Measurements from ENCODE around the gene RPL6.
A peak's percentile ranks its signal among the peaks of the same experiment; 100 is the strongest.
"Not testable (repeated sequence)": the region's sequence is repeated elsewhere in the genome, so short reads cannot be mapped to it uniquely, and the experiment has no call there.

Gene RPL6

DNA sequence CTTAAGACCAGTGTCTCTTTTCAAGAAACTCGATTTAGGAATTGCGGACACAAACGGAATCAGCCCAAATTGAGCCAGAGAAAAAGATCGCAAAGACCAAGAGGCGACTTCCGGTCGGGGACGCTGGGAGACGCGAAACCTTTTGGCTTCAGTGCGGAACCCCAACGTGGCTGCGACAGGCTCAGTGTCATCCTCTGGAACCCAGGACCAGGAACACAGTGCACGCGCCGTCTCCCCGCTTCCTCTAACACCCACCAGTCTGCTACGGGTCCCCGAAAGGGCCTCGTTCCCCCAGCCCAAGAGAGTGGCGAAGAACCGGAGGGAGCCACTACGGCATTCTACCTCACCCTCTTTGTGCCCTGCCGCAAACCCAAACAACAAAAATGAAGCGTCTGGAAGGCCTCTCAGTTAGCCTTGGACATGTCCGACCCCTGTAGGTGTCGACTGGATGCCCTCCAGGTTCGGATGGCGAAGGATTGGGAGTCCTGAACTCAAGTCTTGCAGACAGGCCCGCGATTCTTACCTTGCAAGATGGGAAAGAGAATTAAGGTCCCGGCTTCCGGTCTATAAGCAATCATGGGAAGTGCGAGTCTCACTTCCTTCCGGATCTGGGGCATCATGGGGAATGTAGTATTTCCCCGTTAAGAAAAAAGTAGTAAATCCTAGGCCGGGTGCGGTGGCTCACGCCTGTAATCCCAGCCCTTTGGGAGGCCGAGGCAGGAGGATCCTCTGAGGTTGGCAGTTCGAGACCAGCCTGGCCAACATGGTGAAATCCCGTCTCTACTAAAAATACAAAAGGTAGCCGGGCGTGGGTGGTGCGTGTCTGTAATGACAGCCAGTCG lies at the start of gene RPL6:
RPL6 (minus strand) TSS at position 542 of the 842 bp plus-strand sequence. CDS start 949 bp downstream, outside the sequence.
- peak; percentile 80 for DNase-seq

- DNase-seq = no peak
Observed at GRCh38 chr12:112458751-112459150, 49.3 kb upstream of the RPL6 start.

DNA sequence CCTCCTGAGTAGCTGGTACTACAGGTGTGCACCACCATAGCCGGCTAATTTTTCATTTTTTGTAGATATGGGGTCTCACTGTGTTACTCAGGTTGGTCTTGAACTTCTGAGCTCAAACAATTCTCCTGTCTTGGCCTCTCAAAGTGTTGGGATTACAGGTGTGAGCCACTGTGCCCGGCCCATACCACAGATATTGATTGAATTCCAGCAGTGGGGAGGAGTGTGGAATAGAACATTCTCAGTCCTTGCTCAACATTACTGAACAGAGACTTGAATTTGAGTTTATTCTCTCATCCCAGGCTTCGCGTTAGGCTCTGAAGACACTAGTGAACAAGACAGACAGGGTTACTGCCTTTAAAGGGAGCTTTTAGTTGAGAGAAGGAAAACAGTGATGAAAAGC lies 48.9 kb upstream of the RPL6 start:
- DNase-seq = no peak

GRCh38 chr12:112457142-112457541 lies 47.7 kb upstream of the RPL6 start:
- DNase-seq = not testable (repeated sequence)

GRCh38 chr12:112456029-112456428 lies 46.6 kb upstream of the RPL6 start:
- no peak for DNase-seq

- no peak for DNase-seq
Observed at GRCh38 chr12:112450725-112451124, 41.3 kb upstream of the RPL6 start.

DNA sequence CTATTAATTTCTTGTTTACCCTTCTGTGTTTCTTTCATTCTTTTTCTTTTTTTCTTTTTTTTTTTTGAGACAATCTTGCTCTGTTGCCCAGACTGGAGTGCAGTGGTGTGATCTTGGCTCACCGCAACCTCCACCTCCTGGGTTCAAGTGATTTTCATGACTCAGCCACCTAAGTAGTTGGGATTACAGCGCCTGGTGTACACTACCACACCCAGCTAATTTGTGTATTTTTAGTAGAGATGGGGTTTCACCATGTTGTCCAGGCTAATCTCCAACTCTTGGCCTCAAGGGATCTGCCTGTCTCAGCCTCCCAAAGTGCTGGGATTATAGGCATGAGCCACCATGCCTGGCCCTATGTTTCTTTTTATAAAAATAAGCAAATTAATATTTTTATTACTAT lies 38.8 kb upstream of the RPL6 start:
- DNase-seq = not testable (repeated sequence)

GRCh38 chr12:112447106-112447505 lies 37.7 kb upstream of the RPL6 start:
- DNase-seq = no peak

DNA sequence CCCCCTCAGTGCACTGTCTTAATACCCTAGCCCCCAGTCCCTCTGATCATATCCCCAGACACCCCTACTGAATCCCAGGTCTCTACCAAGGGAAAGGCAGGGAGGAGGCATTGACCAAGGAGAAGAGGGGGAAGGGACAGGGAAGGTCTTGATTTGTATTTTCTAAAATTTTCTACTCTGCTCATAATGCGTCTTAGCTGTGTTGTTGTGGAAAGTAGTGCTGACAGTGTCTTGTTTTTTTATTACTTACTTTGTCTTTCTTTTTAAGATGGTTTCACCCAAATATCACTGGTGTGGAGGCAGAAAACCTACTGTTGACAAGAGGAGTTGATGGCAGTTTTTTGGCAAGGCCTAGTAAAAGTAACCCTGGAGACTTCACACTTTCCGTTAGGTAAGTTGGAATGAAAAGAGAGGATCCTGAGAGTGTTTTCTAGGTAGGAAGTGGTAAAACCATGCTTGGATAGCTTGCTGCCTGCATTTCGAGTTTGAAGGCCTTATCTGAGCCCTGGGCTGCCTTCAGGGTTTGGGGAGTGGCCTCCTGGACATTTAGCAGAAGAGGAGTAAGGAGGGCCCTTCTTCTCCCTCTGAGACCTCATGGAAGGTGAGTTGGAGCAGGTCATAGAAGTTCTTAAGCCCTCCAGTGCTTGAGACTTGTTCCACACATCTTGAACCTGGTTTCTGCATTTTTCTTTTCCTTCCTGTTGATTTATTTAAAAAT lies 36.8 kb upstream of the RPL6 start:
- DNase-seq = no peak

GRCh38 chr12:112443916-112444315 lies 34.5 kb upstream of the RPL6 start:
- no peak for DNase-seq

GRCh38 chr12:112440653-112441052 lies 31.2 kb upstream of the RPL6 start:
- DNase-seq = not testable (repeated sequence)

DNA sequence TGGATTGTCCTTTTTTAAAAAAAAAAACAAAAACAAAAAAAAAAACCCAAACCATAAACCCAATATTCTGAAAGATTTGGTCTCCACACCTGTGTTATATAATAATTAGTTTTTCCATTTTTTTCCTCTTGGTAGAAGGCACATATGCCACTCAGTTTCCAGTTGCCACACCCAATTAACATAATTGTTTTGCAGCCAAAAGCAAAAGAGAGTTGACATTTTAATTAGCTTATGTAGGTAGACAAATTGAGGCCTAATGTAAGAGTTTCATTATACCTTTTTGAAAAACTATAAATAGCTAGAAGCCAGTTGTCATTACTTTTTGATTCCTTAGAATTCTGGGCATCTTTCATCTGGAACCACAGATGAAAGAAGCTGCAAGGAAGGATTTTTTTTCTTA lies 30.4 kb upstream of the RPL6 start:
- DNase-seq = no peak

DNA sequence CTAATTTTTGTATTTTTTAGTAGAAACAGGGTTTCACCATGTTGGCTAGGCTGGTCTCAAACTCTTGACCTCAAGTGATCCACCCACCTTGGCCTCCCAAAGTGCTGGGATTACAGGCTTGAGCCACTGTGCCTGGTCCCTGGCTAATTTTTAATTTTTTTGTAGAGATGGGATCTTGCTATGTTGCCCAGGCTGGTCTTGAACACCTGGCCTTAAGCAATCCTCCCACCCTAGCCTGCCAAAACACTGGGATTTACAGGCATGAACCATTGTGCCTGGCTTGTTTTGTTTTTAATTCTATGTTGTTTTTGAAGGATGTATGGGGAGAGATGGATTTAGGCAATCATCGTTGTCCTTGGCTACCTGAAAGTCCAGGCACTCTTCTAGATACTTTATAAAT lies 29.2 kb upstream of the RPL6 start:
- DNase-seq = not testable (repeated sequence)

DNA sequence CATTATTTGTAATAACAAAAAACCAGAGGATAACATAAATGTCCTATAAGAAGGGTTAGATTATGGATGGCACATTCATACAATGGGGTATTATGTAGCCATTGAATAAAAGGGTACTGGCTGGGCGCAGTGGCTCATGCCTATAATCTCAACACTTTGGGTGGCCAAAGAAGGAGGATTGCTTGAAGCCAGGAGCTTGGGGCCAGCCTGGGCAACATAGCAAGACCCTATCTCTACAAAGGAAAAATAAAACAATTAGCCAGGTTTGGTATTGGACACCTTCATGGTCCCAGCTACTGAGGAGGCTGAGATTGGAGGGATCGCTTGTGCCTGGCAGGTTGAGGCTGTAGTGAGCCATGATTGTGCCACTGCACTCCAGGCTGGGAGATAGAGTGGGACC lies 24.1 kb upstream of the RPL6 start:
- DNase-seq = no peak

DNA sequence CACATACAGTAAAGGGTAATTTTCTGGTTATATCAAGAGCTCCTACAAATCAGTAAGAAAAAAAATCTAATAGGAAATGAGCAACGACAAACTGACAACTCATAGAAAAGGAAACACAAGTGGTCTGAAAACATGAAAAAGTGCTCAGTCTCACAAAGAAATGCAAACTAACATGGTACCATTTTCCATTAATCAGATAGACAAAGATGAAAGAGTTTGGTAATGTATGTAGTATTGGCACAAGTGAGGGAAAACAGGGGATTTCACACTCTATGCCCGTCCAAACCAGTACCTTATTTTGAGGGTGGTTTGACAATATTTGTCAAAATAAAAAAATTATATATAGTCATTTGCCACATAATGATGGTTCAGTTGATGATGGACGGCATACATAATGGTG lies 22.6 kb upstream of the RPL6 start:
- DNase-seq = no peak

DNA sequence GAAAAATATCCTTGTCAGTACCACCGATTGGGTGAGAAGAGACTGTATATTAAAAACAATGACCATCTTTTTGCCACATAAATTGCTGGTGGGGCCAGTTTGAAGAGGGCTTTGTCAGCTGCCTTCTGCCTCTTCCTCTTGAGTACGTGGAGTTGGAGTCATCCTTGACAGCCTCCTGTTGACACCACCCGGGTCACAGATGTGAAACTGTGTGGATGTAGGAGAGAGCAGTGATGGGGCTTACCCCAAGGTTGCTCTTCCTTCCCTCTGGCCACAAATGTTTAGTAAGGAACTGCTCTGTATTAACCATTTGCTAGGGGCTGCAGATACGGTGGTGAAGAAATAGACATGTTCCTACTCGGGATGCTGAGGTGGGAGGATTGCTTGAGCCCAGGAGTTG lies 21.5 kb upstream of the RPL6 start:
- no peak for DNase-seq

GRCh38 chr12:112427760-112428159 lies 18.4 kb upstream of the RPL6 start:
- DNase-seq = no peak

- DNase-seq = no peak
Observed at GRCh38 chr12:112425582-112426382, 16.4 kb upstream of the RPL6 start.

DNA sequence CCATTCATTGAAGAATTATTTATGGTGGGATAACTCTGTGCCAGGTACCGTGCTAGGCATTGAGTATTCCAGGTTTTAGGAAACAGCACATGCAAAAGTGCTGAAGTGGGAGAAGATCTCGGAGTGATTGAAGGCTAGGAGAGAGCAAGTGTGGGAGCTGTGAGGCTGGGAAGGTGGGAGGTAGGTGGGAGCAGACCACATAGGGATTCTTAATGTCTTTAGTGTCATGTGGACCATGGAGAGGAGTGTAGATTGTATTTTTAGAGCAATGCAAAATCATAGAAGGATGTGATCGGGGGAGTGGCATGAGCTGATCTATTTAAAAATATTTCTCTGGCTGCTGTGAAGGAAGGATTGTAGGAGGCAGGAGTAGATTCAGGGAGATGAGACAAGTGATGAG lies 14.7 kb upstream of the RPL6 start:
- no peak for DNase-seq

DNA sequence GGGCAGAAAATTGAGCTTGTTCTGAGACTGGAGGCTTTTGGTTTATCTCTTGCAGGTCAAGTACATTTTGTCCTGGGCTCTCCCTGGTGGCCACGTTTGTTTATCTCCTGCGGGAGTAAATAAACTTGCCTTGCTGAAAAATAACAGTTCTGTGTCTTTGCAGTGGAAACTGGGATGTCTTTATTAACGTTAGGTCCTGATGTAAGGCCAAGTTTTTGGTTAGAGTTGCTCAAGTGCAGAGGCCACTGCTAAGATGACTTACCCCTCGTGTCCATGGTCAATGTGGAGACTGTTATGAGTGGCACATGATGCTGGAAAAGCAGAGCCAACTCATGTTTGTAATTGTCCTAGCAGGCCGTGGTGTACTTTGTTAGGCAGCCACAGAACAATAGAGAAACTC lies 13.1 kb upstream of the RPL6 start:
- DNase-seq = no peak

GRCh38 chr12:112421363-112421762 lies 12.0 kb upstream of the RPL6 start:
- no peak for DNase-seq

DNA sequence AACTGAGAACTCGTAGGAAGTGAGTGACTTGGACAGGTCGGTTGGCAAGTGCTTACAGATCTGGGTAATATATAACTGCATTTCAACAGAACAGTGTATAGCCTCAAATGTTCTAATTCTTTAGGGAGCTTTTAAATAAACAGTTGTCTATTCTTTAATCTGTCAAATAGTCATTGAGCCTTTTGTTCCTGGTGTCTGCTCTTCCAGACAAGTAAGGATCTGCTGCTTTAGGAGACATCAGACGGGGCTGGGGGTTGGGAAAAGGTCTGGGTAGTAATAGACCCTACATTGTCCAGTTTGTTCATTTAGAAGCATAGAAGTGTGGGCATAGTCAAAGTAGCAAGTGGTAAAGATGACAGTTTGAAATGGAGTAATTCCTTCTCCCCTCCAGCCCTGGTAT lies 11.3 kb upstream of the RPL6 start:
- no peak for DNase-seq

Measured in CD4-positive, alpha-beta T cell treated with Interferon gamma for 1 hour (primary cell).